Measurements from ENCODE around the gene GET3. TPM values are rescaled to one million over a fixed set of nuclear protein-coding genes. Genes with fewer than 3 reads are reported as not detected.

Gene GET3
- total RNA-seq, 1 donor from 2014 or later = 57.5 TPM

Small RNA genes within 50 kb of the gene (microRNA-seq; reads per million reads assigned to microRNA genes)
- not detected for gene MIR5684 (ENCODE audit: borderline number of aligned reads)

Other genes starting within 250 kb of the GET3 start
- gene ZNF564, start 186.0 kb upstream of the GET3 start, total RNA-seq = 15.4 TPM
- 10.3 TPM for gene ZNF490, start 126.7 kb upstream of the GET3 start, total RNA-seq
- 27.2 TPM for gene ZNF791, start 126.6 kb upstream of the GET3 start, total RNA-seq
- gene MAN2B1, start 70.8 kb upstream of the GET3 start, total RNA-seq = 251 TPM
- 8.6 TPM for gene WDR83, start 70.7 kb upstream of the GET3 start, total RNA-seq
- 77.0 TPM for gene DHPS, start 55.6 kb upstream of the GET3 start, total RNA-seq
- not detected for gene GNG14, start 49.5 kb upstream of the GET3 start, total RNA-seq
- 6.0 TPM for gene FBXW9, start 40.9 kb upstream of the GET3 start, total RNA-seq
- 42.7 TPM for gene TNPO2, start 13.6 kb upstream of the GET3 start, total RNA-seq
- gene TRIR, start 2.8 kb upstream of the GET3 start, total RNA-seq = 154 TPM
- gene BEST2, start 14.3 kb downstream of the GET3 start, total RNA-seq = not detected
- gene HOOK2, start 38.1 kb downstream of the GET3 start, total RNA-seq = 57.5 TPM
- gene JUNB, start 54.0 kb downstream of the GET3 start, total RNA-seq = 131 TPM
- gene PRDX2, start 64.3 kb downstream of the GET3 start, total RNA-seq = 101 TPM
- 1.5 TPM for gene THSD8, start 64.6 kb downstream of the GET3 start, total RNA-seq
- gene RNASEH2A, start 69.1 kb downstream of the GET3 start, total RNA-seq = 10.9 TPM
- not detected for gene RTBDN, start 97.1 kb downstream of the GET3 start, total RNA-seq
- gene MAST1, start 101.0 kb downstream of the GET3 start, total RNA-seq = 0.15 TPM
- gene DNASE2, start 144.0 kb downstream of the GET3 start, total RNA-seq = 101 TPM
- 0.24 TPM for gene KLF1, start 149.7 kb downstream of the GET3 start, total RNA-seq
- gene GCDH, start 153.7 kb downstream of the GET3 start, total RNA-seq = 23.9 TPM
- gene SYCE2, start 181.8 kb downstream of the GET3 start, total RNA-seq = not detected
- gene FARSA, start 196.2 kb downstream of the GET3 start, total RNA-seq = 44.4 TPM
- 872 TPM for gene CALR, start 201.1 kb downstream of the GET3 start, total RNA-seq
- gene RAD23A, start 208.4 kb downstream of the GET3 start, total RNA-seq = 93.3 TPM
- 14.8 TPM for gene GADD45GIP1, start 219.7 kb downstream of the GET3 start, total RNA-seq
- gene DAND5, start 232.1 kb downstream of the GET3 start, total RNA-seq = 0.32 TPM

Measured in lower lobe of right lung (tissue), 1 donor.